HG03565 (cell line): ENCODE results near the gene SGO2.
"Not testable (repeated sequence)": the region's sequence is repeated elsewhere in the genome, so short reads cannot be mapped to it uniquely, and the experiment has no call there.

Experiments
- ATAC-seq: cut with Tn5 transposase; IDR thresholded peaks from one replicate; pipeline ENCODE4 v1.9.1; 2021; ENCODE audit warnings: mild to moderate bottlenecking, moderate library complexity; ENCODE audit not compliant: unreplicated experiment

Gene SGO2

DNA sequence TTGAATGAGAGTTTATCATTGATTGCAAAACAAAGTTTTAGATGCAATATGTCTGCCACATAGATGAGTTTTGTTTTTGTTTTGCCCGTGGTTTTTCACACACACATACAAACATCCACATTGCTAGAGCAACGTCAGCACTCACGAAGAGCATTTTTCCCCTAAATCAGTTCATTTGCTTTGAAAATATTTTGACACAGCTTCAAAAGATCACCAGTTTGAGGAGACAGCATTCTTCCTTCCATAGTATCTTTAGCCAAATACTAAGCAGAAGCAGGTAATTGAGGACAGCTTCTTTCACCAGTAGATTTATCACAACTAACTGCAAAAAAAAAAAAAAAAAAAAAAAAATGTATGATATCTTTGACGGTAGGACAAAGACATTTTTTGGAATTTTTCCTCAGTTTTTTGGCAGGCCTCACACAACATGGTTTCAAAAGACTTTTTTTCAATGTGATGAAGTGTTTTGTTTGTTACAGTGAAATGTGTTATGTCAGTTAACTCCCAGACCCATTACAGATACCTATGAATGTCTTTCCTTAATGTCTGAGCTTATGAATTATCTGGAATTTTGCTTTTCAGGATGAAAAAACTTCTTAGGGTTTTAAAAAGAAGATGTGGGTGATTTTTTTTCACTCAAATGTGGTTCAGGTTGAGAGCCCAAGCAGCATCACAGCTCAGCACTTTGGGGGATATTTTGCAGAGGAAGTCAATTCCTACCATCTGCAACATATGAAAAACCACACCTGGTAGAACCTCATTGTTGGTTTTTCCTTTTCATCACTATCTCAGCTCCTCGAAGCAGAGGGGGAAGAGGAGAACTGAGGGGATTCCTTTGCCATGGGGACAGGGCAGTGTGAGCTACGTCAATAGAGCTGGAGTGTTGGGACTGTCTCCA, 91.4 kb downstream of the SGO2 start:
- ATAC-seq, result no peak

DNA sequence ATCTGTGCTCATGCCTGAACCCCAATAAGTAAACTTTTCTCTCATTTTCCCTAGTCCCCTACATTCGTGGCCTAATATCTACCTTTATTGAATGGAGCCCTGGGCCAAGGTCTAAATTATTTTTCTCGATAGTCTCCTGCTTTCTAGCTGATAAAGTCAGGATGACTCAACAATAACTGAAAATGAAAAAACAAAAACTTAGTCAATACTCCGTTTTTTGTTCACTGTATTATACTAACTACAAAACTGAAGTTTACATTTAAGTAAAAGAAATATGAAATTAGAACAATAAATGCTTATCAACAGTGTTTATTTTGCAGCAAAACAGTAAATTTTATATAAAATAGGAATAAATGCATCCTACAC, 92.0 kb downstream of the SGO2 start:
- ATAC-seq, result no peak

GRCh38 chr2:200618590-200619021, 92.6 kb downstream of the SGO2 start:
- ATAC-seq, result no peak

DNA sequence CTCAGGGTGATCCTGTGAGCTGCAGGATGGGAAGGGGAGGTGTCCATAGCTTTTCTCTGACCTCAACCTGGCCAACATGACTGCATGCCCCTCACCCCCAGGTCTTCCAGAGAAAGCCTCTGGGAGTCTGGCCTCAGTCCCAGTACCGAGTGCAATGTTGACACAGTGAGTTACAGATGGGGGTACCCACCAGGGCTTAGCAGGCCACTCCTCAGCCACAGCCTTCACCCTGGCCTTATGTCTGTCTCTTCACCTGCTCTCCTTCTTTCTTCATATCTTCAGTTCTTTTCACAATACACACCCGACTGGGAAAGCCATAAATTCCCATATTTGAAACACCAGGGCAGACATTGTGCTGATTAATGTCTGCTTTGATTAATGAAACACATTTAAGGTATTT, 93.3 kb downstream of the SGO2 start:
- no peak for ATAC-seq

GRCh38 chr2:200620606-200621390, 94.8 kb downstream of the SGO2 start:
- no peak for ATAC-seq

GRCh38 chr2:200622106-200622505, 96.1 kb downstream of the SGO2 start:
- ATAC-seq, result no peak

- no peak for ATAC-seq
Observed at GRCh38 chr2:200624026-200624425, 98.0 kb downstream of the SGO2 start.

GRCh38 chr2:200624658-200625057, 98.7 kb downstream of the SGO2 start:
- ATAC-seq, result no peak

DNA sequence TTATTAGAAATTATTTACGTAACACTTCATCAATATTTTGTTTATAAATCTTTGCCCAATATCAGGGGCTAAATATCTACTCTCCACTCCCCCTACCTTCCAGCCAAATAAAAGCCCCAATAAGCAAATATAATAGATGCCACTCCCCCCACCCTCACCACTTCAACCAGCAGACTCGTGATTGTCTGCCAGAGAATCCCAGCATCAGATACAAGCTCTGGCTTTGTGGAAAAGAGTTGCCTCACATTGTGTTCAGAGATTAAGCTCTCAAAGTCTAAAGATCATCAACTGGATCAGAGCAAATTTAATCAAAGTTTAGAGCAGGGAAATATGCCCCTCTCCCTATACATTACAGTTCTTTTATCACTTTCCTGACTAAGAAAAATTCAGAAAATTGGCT, 99.3 kb downstream of the SGO2 start:
- no peak for ATAC-seq

- ATAC-seq, result no peak
Observed at GRCh38 chr2:200625958-200626363, 100.0 kb downstream of the SGO2 start.

DNA sequence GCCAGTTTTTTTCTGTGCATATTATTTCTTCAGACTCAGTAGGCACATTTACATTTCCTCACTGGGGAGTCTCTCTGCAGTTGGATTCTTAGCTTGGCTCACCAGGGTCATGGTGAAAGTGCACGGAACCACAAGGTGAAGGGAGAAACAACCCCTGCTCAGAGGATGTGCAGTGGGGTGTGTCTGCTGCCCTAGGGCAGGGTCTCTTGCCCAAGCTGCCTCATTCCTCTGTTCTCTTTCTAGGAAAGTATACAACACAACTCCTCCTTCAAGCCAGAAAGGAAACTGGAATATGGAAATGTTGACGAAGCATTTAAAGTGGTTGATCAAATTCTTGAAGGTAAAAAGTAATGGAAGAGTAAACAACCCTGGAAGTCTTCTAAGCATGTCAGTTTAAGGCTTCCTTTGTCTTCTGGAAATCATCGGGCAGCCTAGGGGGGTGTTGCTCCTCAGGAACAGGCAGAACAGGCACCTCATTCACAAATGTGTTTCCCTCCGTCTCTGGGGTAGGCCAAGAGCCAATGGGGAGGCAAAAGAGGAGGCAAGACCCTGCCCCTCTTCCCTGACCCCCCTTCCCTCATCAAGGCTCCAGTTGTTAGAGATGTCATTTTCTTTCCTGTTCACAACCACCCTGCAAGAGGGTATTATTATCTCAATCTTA, 101.2 kb downstream of the SGO2 start:
- ATAC-seq, result no peak

DNA sequence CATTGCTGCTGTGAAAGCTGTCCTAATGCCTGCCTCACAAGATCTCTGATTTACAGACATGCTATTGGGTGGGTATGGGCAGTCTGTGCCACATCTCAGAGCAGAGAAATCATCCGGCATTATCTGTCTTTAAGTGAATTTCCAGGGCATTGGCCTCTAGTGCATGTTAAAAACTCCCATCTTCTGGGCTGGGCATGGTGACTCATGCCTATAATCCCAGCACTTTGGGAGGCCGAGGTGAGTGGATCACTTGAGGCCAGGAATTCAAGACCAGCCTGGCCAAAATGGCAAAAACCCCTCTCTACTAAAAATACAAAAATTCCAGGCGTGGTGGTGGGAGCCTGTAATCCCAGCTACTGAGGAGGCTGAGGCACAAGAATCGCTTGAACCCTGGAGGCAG, 102.5 kb downstream of the SGO2 start:
- ATAC-seq, result not testable (repeated sequence)

GRCh38 chr2:200631287-200631686, 105.3 kb downstream of the SGO2 start:
- ATAC-seq, result no peak
